GM12865 (cell line): ENCODE measurements around the gene PRIMPOL.

ENCODE experiments used
- DNase-seq: peaks from one replicate; pipeline ENCODE4 v3.0.0; 2010; ENCODE audit warnings: low read depth
- H3K4me3 ChIP-seq: 2 replicates; pipeline ENCODE4 v1.5.1; 2011; ENCODE audit warnings: mild to moderate bottlenecking, low read depth, low read length, control low read depth
- TF ChIP-seq, protein P1 (sequence below): IDR thresholded peaks from 2 replicates; pipeline ENCODE4 v1.5.1; 2011; ENCODE audit warnings: low read length, control low read depth, low read depth, inconsistent platforms; ENCODE audit not compliant: insufficient read depth; ENCODE audit errors: missing control alignments

PRIMPOL gene

DNA sequence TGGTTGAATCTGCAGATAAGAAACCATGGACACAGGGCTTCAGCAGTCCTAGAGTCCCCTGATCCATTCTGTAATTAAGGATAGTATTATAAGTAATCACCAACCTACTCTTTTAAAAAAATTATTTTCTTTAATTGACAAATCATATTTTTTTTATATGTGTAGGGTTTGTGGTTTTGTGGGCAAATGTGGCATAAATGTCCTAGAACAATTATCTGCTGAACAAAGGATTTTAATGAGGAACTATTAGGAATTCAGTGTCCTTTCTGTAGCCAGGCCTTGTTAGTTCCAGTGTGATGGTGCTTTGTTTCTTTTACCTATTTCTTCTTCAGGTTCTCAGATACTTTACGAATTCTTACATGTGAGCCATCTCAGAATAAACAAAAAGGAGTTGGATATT lies 32.4 kb downstream of the PRIMPOL start:
- TF ChIP-seq, protein P1, sequence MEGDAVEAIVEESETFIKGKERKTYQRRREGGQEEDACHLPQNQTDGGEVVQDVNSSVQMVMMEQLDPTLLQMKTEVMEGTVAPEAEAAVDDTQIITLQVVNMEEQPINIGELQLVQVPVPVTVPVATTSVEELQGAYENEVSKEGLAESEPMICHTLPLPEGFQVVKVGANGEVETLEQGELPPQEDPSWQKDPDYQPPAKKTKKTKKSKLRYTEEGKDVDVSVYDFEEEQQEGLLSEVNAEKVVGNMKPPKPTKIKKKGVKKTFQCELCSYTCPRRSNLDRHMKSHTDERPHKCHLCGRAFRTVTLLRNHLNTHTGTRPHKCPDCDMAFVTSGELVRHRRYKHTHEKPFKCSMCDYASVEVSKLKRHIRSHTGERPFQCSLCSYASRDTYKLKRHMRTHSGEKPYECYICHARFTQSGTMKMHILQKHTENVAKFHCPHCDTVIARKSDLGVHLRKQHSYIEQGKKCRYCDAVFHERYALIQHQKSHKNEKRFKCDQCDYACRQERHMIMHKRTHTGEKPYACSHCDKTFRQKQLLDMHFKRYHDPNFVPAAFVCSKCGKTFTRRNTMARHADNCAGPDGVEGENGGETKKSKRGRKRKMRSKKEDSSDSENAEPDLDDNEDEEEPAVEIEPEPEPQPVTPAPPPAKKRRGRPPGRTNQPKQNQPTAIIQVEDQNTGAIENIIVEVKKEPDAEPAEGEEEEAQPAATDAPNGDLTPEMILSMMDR, result no peak
- no peak for DNase-seq
- no peak overlapping the region for H3K4me3 ChIP-seq

DNA sequence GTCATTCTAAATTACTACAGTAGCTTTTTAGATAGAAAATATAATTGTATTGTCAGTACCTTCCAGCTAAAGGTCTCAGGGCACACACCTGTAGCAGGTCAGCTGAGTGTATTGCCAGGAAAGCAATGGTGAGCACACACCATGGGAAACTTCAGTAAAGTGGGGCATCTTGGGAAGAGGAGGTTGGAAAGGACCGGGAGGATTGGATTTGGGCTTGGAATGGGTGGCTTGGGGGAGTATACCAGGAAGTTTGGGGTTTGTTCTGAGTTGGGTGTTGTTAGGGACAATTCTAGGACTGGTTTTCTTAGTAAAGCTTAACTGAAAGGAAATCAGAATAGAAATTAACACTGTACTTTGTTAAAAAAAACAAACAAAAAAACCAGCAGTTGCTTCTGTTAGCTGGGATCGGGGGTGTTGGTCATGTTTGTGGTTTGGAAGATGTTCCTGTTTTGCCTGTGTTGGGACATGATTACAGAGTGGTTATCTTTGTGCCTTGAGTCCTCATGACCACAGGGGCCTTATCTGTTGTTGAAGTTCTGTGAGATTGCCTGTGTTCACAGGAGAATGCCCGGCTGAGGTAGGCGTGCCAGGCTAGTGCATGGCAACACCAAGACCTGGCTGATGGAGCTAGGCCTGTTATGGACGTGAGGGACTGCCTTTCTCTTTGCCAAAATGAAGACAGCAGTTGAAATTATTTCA lies 35.1 kb downstream of the PRIMPOL start:
- no peak for DNase-seq
- no peak overlapping the region for H3K4me3 ChIP-seq
- TF ChIP-seq, protein P1, result no peak

DNA sequence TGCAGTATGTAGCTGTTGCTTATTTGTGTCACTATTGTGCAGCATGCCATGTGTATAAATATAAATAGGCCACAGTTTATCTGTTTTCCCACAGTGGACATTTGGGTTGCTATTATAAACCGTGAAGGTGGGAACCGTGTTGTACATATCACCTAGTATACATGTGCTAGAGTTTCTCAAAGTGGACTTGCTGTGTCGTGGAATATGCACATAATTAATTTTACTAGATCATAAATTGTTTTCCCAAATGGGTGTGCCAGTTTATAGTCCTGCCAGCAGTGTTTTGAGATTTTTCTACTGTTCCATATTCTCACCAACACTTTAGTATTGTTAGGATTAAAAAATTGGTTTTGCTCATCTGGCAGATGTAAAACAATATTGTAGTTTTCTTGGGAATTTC lies 38.5 kb downstream of the PRIMPOL start:
- no peak overlapping the region for H3K4me3 ChIP-seq
- no peak for DNase-seq
- TF ChIP-seq, protein P1, result no peak

DNA sequence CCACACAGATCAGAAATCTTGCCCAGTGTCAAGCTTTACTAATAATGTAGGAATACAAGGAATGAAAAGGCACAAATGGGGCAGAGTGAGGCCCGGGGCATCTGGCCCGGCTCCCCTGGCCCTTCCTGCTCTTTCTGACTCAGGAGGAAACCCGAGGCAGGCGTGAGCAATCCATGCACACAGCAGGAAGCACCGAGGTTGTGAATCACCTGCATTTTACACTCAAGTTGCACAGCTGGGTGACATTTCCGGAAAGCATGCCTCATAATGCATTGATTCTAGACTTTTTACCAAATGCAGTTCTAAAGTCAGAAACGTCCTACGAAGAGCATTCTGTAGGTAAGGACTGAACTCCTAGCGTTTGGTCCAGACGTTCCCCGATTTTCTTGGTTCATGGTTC lies 38.9 kb downstream of the PRIMPOL start:
- H3K4me3 ChIP-seq, result no peak overlapping the region
- TF ChIP-seq, protein P1, result no peak
- no peak for DNase-seq

DNA sequence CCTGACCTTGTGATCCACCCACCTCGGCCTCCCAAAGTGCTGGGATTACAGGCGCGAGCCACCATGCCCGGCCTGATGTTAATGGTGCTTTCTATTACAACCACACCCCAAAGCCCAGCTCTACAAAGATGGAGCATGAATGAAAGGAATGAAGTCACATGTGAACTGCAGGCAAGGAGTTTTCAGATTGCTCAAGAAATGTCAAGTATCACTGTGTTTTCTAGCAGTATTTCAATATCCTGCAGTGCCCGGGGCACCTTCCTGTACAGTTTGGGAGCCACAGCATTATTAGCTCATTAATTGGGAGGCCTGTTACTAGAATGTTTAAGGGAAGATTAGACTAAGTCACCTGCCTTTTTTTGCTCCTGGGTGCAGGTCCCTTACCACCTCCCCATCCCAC lies 40.1 kb downstream of the PRIMPOL start:
- no peak for DNase-seq
- TF ChIP-seq, protein P1, result no peak

DNA sequence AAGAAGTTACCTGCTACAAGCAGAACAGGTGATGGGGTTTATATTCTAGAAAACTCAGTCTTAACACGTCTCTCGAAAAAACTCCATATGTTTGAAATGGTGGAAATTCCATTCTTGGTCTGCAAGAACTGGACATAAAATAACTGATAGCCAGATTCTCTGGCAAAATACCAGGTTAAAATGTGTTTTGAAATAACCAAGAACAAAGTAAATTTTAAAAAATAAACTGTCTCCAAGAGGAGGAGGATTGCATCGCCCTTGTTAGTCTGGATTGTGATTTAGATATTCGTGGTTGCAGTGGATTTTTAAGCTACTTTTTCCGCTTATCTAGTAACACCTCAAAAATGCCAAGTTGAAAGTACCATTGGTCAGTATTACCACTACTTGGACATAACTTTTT lies 43.5 kb downstream of the PRIMPOL start:
- TF ChIP-seq, protein P1, result no peak

More for the DNA sequence above, 40.1 kb downstream of the PRIMPOL start:
- H3K4me3 ChIP-seq, result no peak overlapping the region

DNA sequence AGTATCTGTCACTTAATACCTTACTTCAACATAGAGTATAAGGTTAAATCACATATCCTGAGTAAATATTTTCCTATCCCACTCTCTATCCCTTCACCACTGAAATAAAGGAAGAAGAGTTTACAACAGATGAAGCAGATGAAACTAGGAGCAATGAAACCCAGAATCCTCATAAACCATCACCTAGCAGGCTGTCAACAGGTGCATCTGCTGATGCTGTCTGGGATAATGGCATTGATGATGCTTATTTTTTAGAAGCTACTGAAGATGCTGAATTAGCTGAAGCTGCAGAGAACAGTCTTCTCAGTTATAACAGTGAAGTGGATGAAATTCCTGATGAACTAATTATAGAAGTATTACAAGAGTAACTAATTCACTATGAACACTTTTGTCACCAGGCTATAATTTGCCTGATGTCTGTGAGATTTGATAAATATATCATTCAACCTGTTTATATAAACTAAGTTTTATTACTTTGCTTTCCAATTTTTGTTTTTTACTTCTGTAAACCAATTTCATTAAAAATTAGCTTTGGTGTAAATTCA lies 44.9 kb downstream of the PRIMPOL start:
- H3K4me3 ChIP-seq, result no peak overlapping the region
- TF ChIP-seq, protein P1, result no peak
- DNase-seq, result no peak

More for the DNA sequence above, 43.5 kb downstream of the PRIMPOL start:
- DNase-seq, result no peak
- H3K4me3 ChIP-seq, result no peak overlapping the region
